Right lobe of liver (tissue), 4 donors: ENCODE data around the gene USP17L13.
"Not testable (repeated sequence)": the region's sequence is repeated elsewhere in the genome, so short reads cannot be mapped to it uniquely, and the experiment has no call there.

Experiments used
- POLR2A ChIP-seq: fragments of 450-650 bp; IDR thresholded peaks from one replicate; pipeline ENCODE4 v1.6.1; 2017; ENCODE audit warnings: antibody characterized with exemption, mild to moderate bottlenecking
- TF ChIP-seq, protein P1 (sequence below), 4 donors: fragments of 200-600 bp in 3 of 4; fragments of 450-650 bp in 1 of 4; IDR thresholded peaks; one replicate each; pipeline versions ENCODE4 v1.5.1 to v1.8.0; 2016 to 2022; ENCODE audit warnings: antibody characterized with exemption in 4 of 4, mild to moderate bottlenecking in 2 of 4
- donor health status: DM: no; HTN: no; CAD: no.
- donor health status: DM: no; HTN: no; CAD: no.
- donor health status: DM: no; HTN: yes; CAD: no.

DNA sequence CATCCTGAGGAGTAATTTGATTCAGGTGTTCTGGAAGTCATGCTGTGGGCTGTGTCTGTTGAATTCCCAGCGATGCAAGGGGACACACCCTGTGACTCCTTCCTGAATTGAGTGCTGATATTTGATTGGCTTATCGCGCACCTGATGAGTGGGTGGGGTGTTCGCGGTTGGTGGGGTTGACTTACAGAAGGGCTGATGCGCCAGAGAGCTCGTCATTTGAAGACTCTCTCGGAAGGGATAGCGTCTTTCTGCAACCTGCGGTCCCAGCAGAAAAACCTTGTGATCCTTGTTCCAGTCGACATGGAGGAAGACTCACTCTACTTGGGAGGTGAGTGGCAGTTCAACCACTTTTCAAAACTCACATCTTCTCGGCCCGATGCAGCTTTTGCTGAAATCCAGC lies 28.4 kb downstream of the USP17L13 start, which contains the start of gene USP17L19:
- TF ChIP-seq, protein P1, sequence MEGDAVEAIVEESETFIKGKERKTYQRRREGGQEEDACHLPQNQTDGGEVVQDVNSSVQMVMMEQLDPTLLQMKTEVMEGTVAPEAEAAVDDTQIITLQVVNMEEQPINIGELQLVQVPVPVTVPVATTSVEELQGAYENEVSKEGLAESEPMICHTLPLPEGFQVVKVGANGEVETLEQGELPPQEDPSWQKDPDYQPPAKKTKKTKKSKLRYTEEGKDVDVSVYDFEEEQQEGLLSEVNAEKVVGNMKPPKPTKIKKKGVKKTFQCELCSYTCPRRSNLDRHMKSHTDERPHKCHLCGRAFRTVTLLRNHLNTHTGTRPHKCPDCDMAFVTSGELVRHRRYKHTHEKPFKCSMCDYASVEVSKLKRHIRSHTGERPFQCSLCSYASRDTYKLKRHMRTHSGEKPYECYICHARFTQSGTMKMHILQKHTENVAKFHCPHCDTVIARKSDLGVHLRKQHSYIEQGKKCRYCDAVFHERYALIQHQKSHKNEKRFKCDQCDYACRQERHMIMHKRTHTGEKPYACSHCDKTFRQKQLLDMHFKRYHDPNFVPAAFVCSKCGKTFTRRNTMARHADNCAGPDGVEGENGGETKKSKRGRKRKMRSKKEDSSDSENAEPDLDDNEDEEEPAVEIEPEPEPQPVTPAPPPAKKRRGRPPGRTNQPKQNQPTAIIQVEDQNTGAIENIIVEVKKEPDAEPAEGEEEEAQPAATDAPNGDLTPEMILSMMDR (IDR thresholded peaks at IDR 0.05), result not testable (repeated sequence)
- TF ChIP-seq POLR2A, result not testable (repeated sequence)
